ENCODE data around the gene TSHZ2.

DNA sequence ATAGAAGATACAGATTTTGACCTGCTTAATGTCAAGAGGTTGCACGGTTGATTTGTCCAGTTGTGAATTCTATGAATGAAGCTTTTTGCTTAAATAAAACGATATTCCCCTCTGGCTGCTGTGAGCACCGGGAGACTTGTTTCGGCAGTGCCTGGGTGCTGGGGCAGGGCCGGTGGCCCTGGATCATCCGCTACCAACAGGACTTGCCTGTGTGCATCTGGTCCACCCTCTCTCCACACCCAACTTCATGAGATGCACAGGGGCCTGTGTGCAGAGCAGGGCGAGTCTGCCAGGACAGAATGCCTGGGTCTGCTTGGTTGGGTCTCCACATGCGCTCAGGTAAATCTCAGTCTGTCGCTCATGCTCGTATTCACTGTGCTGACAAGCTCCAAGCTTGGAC, 65.5 kb downstream of the TSHZ2 start:
- TF ChIP-seq POLR2A (IDR thresholded peaks at IDR 0.05) (no peak), EP300 (IDR thresholded peaks at IDR 0.05) (no peak), POLR2AphosphoS5 (IDR thresholded peaks at IDR 0.05) (no peak)
- TF ChIP-seq, protein P1, sequence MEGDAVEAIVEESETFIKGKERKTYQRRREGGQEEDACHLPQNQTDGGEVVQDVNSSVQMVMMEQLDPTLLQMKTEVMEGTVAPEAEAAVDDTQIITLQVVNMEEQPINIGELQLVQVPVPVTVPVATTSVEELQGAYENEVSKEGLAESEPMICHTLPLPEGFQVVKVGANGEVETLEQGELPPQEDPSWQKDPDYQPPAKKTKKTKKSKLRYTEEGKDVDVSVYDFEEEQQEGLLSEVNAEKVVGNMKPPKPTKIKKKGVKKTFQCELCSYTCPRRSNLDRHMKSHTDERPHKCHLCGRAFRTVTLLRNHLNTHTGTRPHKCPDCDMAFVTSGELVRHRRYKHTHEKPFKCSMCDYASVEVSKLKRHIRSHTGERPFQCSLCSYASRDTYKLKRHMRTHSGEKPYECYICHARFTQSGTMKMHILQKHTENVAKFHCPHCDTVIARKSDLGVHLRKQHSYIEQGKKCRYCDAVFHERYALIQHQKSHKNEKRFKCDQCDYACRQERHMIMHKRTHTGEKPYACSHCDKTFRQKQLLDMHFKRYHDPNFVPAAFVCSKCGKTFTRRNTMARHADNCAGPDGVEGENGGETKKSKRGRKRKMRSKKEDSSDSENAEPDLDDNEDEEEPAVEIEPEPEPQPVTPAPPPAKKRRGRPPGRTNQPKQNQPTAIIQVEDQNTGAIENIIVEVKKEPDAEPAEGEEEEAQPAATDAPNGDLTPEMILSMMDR (IDR thresholded peaks at IDR 0.05), result no peak
